HG02885 (cell line): Measurements from ENCODE around the gene DOCK10.

Experiments used
- ATAC-seq: cut with Tn5 transposase; IDR thresholded peaks from one replicate; pipeline ENCODE4 v1.9.1; 2021; ENCODE audit warnings: mild to moderate bottlenecking; ENCODE audit not compliant: unreplicated experiment, poor library complexity

DOCK10 gene

GRCh38 chr2:225013425-225014365 lies 28.6 kb downstream of the DOCK10 start:
- no peak for ATAC-seq

- no peak for ATAC-seq
Observed at GRCh38 chr2:225011585-225011984, 30.7 kb downstream of the DOCK10 start.

- no peak for ATAC-seq
Observed at GRCh38 chr2:225010804-225011203, 31.5 kb downstream of the DOCK10 start.

GRCh38 chr2:225009768-225010167 lies 32.5 kb downstream of the DOCK10 start:
- ATAC-seq: no peak

- ATAC-seq: no peak
Observed at GRCh38 chr2:225008935-225009334, 33.3 kb downstream of the DOCK10 start.

GRCh38 chr2:225008179-225008856 lies 34.0 kb downstream of the DOCK10 start:
- peak; percentile 80 for ATAC-seq

GRCh38 chr2:225006730-225007129 lies 35.5 kb downstream of the DOCK10 start:
- no peak for ATAC-seq

GRCh38 chr2:225004597-225004996 lies 37.7 kb downstream of the DOCK10 start:
- no peak for ATAC-seq

GRCh38 chr2:225002656-225003045 lies 39.6 kb downstream of the DOCK10 start:
- ATAC-seq: peak; percentile 89

GRCh38 chr2:225002039-225002655 lies 40.1 kb downstream of the DOCK10 start:
- ATAC-seq: peak; percentile 73

GRCh38 chr2:224999754-225000153 lies 42.5 kb downstream of the DOCK10 start:
- ATAC-seq: no peak

- no peak for ATAC-seq
Observed at GRCh38 chr2:224999321-224999720, 42.9 kb downstream of the DOCK10 start.

- no peak for ATAC-seq
Observed at GRCh38 chr2:224997802-224998201, 44.5 kb downstream of the DOCK10 start.

- no peak for ATAC-seq
Observed at GRCh38 chr2:224995419-224995818, 46.8 kb downstream of the DOCK10 start.

- no peak for ATAC-seq
Observed at GRCh38 chr2:224994242-224994823, 47.9 kb downstream of the DOCK10 start.

- ATAC-seq: no peak
Observed at GRCh38 chr2:224990710-224991109, 51.6 kb downstream of the DOCK10 start.

GRCh38 chr2:224987733-224988132 lies 54.5 kb downstream of the DOCK10 start:
- ATAC-seq: no peak

GRCh38 chr2:224986477-224986876 lies 55.8 kb downstream of the DOCK10 start:
- ATAC-seq: no peak

- no peak for ATAC-seq
Observed at GRCh38 chr2:224984637-224985036, 57.6 kb downstream of the DOCK10 start.

GRCh38 chr2:224983712-224984554 lies 58.3 kb downstream of the DOCK10 start:
- no peak for ATAC-seq
